PFSK-1 (cell line): ENCODE results near the gene LAMTOR4.

Experiments used
- FOXP2 ChIP-seq: optimal IDR thresholded peaks from 2 replicates; pipeline ENCODE3; 2011; ENCODE audit warnings: borderline replicate concordance, control low read depth, inconsistent platforms; ENCODE audit not compliant: insufficient read depth; ENCODE audit errors: extremely low read length, extremely low read depth
- POLR2AphosphoS5 ChIP-seq: IDR thresholded peaks from 2 replicates; pipeline ENCODE4 v1.6.1; 2012; ENCODE audit warnings: low read depth, mild to moderate bottlenecking, control low read depth, low read length, moderate library complexity
- REST ChIP-seq, 2 experiments: IDR thresholded peaks; 2 replicates each; pipeline versions ENCODE4 v1.6.1 to v1.8.0; 2011 to 2012; ENCODE audit warnings: low read depth in 2 of 2, low read length in 2 of 2, control low read depth in 1 of 2, inconsistent platforms in 1 of 2, mild to moderate bottlenecking in 1 of 2, moderate library complexity in 1 of 2; ENCODE audit not compliant: insufficient read depth in 1 of 2
- SIN3A ChIP-seq: IDR thresholded peaks from 2 replicates; pipeline ENCODE4 v1.6.1; 2012; ENCODE audit warnings: mild to moderate bottlenecking, low read length, moderate library complexity, borderline replicate concordance; ENCODE audit not compliant: insufficient read depth
- TAF1 ChIP-seq: IDR thresholded peaks from 2 replicates; pipeline ENCODE4 v1.6.1; 2012; ENCODE audit warnings: low read length, control low read depth, borderline replicate concordance; ENCODE audit not compliant: insufficient read depth

DNA sequence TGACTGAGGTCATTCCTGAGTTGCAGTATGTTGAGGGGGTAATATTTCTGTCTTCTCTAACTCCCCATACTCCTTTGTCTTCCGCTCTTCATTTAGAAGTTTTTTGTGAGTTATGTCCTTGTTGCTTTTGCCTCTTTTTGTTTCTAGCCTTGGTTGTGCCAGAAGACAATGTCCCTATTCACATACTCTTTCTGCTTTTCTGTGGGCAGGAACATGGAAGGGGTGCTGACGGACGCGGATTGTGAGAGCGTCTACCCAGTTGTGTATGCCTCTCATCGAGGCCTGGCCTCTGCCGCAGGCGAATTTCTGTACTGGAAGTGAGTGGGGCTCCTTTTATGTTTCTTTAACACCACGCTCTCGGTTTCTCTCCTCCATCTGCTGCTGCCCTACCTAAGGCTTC is 49.5 kb downstream of the LAMTOR4 start:
- TF ChIP-seq POLR2AphosphoS5 (no peak), REST (IDR thresholded peaks at IDR 0.05; ENCODE audit: insufficient read depth in 1 of 2, low read depth in 2 of 2, low read length in 2 of 2) (no peak), TAF1 (no peak), FOXP2 (no peak), SIN3A (no peak)
